GM23338 (cell line): ENCODE measurements around the gene ARHGEF9. TPM values are rescaled to one million over a fixed set of nuclear protein-coding genes. Genes with fewer than 3 reads are reported as not detected.

ENCODE experiments used
- ATAC-seq: fragments of 200-7000 bp; cut with Tn5 transposase; 3 replicates; pipeline ENCODE4 v1.9.1; 2020
- DNase-seq: peaks from one replicate; pipeline ENCODE4 v3.0.0-alpha.2; 2015; ENCODE audit warnings: low spot score
- H2AFZ ChIP-seq: fragments of 200-600 bp; sonication (generic); 2 replicates; pipeline ENCODE4 v1.8.0; 2016; ENCODE audit warnings: antibody characterized with exemption, mild to moderate bottlenecking, moderate library complexity
- H3F3A ChIP-seq: fragments of 200-600 bp; sonication (generic); replicated peaks from 2 replicates; pipeline ENCODE4 v1.8.0; 2017; ENCODE audit warnings: antibody characterized with exemption, mixed run types, low read depth
- H3K27ac ChIP-seq: fragments of 200-600 bp; sonication (generic); 2 replicates; pipeline ENCODE4 v1.6.1; 2016; ENCODE audit warnings: low read depth
- H3K27me3 ChIP-seq: fragments of 200-600 bp; sonication (generic); 2 replicates; pipeline ENCODE4 v1.8.0; 2016; ENCODE audit warnings: mild to moderate bottlenecking, mixed run types, moderate library complexity; ENCODE audit not compliant: insufficient read depth
- H3K36me3 ChIP-seq: fragments of 200-600 bp; sonication (generic); 2 replicates; pipeline ENCODE4 v1.8.0; 2016; ENCODE audit warnings: mild to moderate bottlenecking; ENCODE audit not compliant: insufficient read depth
- H3K4me1 ChIP-seq: fragments of 200-600 bp; sonication (generic); 2 replicates; pipeline ENCODE4 v1.8.0; 2016; ENCODE audit warnings: mild to moderate bottlenecking, moderate library complexity; ENCODE audit not compliant: insufficient read depth
- H3K4me2 ChIP-seq: fragments of 200-600 bp; sonication (generic); 2 replicates; pipeline ENCODE4 v1.7.1; 2017; ENCODE audit warnings: mixed run types
- H3K4me3 ChIP-seq: fragments of 200-600 bp; sonication (generic); 2 replicates; pipeline ENCODE4 v1.6.1; 2016; ENCODE audit warnings: mixed run types
- H3K79me2 ChIP-seq: fragments of 200-600 bp; sonication (generic); replicated peaks from 2 replicates; pipeline ENCODE4 v1.8.0; 2017; ENCODE audit warnings: mild to moderate bottlenecking; ENCODE audit not compliant: insufficient read depth
- H3K9me2 ChIP-seq: fragments of 200-600 bp; sonication (generic); 2 replicates; pipeline ENCODE4 v1.8.0; 2017; ENCODE audit not compliant: insufficient read depth
- H4K20me1 ChIP-seq: fragments of 200-600 bp; sonication (generic); replicated peaks from 2 replicates; pipeline ENCODE4 v1.8.0; 2017; ENCODE audit warnings: mild to moderate bottlenecking; ENCODE audit not compliant: insufficient read depth
- H3K27ac Mint-ChIP-seq: 2 replicates; pipeline ENCODE4 v1.8.0; 2020; ENCODE audit warnings: inconsistent platforms, mild to moderate bottlenecking, moderate library complexity, mixed read lengths
- H3K27me3 Mint-ChIP-seq: 3 replicates; pipeline ENCODE4 v1.8.0; 2022; ENCODE audit warnings: low read depth, mild to moderate bottlenecking, moderate library complexity, mixed read lengths, inconsistent platforms; ENCODE audit not compliant: insufficient read depth, poor library complexity
- H3K36me3 Mint-ChIP-seq: 3 replicates; pipeline ENCODE4 v1.8.0; 2021; ENCODE audit warnings: low read depth, mild to moderate bottlenecking, inconsistent platforms, moderate library complexity, mixed read lengths
- H3K4me1 Mint-ChIP-seq: 3 replicates; pipeline ENCODE4 v1.8.0; 2020; ENCODE audit warnings: mild to moderate bottlenecking, inconsistent platforms, mixed read lengths
- H3K4me3 Mint-ChIP-seq: 3 replicates; pipeline ENCODE4 v1.8.0; 2021; ENCODE audit warnings: moderate library complexity, mild to moderate bottlenecking, inconsistent platforms, mixed read lengths
- H3K9me3 Mint-ChIP-seq: 3 replicates; pipeline ENCODE4 v1.8.0; 2020; ENCODE audit warnings: moderate library complexity, mild to moderate bottlenecking, inconsistent platforms, mixed read lengths
- CREB1 ChIP-seq: fragments of 250-450 bp; sonication (Bioruptor Pico); IDR thresholded peaks from 2 replicates; pipeline ENCODE4 v1.5.0; 2020; ENCODE audit warnings: low read depth, mild to moderate bottlenecking, moderate library complexity
- EZH2 ChIP-seq: fragments of 200-600 bp; sonication (generic); IDR thresholded peaks from one replicate; pipeline ENCODE4 v1.8.0; 2017; ENCODE audit warnings: antibody characterized with exemption, mild to moderate bottlenecking, low read depth; ENCODE audit not compliant: unreplicated experiment
- EZH2phosphoT487 ChIP-seq: fragments of 200-600 bp; sonication (generic); IDR thresholded peaks from one replicate; pipeline ENCODE4 v1.8.1; 2018; ENCODE audit warnings: antibody characterized with exemption; ENCODE audit not compliant: unreplicated experiment
- JUNB ChIP-seq: IDR thresholded peaks from one replicate; pipeline ENCODE4 v1.6.1; 2016; ENCODE audit warnings: antibody characterized with exemption; ENCODE audit not compliant: unreplicated experiment
- NANOG ChIP-seq: IDR thresholded peaks from 2 replicates; pipeline ENCODE4 v1.6.1; 2016; ENCODE audit warnings: antibody characterized with exemption, borderline replicate concordance
- POLR2AphosphoS5 ChIP-seq: IDR thresholded peaks from 2 replicates; pipeline ENCODE4 v1.6.1; 2016; ENCODE audit warnings: antibody characterized with exemption, low read depth
- REST ChIP-seq: IDR thresholded peaks from one replicate; pipeline ENCODE4 v1.6.1; 2018; ENCODE audit warnings: antibody characterized with exemption; ENCODE audit not compliant: unreplicated experiment
- ZNF114 ChIP-seq: fragments of 250-450 bp; sonication (Bioruptor Pico); IDR thresholded peaks from 2 replicates; pipeline ENCODE4 v1.5.0; 2020; ENCODE audit warnings: mild to moderate bottlenecking, moderate library complexity
- ZNF331 ChIP-seq: fragments of 250-450 bp; sonication (Bioruptor Pico); IDR thresholded peaks from 2 replicates; pipeline ENCODE4 v1.5.0; 2020; ENCODE audit warnings: low read depth, mild to moderate bottlenecking, moderate library complexity
- polyA plus RNA-seq: library from polyadenylated mRNA; unstranded; fragments of >200 nt; fragmentation: Nextera tagmentation; extraction: Ambion mirVana; gene quantifications from 2 replicates; pipeline ENCODE4 v1.2.1, GENCODE V29; 2016
- total RNA-seq: library from RNA; depleted of rRNA; stranded (reverse); fragments of >200 nt; shearing (Covaris generic); gene quantifications from 2 replicates; pipeline ENCODE4 v1.2.3, GENCODE V29; 2014
- TF ChIP-seq, protein P1 (sequence below): IDR thresholded peaks from 2 replicates; pipeline ENCODE4 v1.6.1; 2016; ENCODE audit warnings: antibody characterized with exemption
- TF ChIP-seq, protein P2 (sequence below), 2 experiments: fragments of 200-600 bp in 1 of 2; sonication (generic) in 1 of 2; conservative IDR thresholded peaks; 2 replicates each; pipeline versions ENCODE4 v1.5.1 to v1.6.1; 2016 to 2017; ENCODE audit warnings: antibody characterized with exemption in 2 of 2, low read depth in 2 of 2, mild to moderate bottlenecking in 2 of 2, moderate library complexity in 1 of 2

The ARHGEF9 gene
- total and polyA plus RNA-seq, 2 experiments from 2014 or later, result 23.1 to 35.9 TPM

DNA sequence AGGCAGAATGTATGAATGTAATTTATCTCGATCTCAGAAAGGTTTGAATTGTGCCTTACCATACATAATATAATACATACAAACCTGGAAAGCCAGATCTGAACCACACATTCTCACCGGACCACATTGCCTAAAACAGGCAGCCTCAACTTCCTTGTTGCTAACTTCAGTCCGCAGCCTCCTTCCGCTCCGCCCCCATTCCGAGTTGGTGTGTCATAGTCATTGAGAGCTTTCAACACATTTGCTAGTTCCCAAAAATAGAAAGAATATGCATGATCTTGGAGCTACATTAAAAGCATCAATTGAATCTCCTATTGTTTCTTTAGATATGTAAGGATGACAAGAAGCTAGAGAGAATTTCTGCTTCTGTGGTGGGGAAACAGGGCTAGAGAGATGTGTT is 127.2 kb downstream of the ARHGEF9 start (continued):
- TF ChIP-seq, protein P1, sequence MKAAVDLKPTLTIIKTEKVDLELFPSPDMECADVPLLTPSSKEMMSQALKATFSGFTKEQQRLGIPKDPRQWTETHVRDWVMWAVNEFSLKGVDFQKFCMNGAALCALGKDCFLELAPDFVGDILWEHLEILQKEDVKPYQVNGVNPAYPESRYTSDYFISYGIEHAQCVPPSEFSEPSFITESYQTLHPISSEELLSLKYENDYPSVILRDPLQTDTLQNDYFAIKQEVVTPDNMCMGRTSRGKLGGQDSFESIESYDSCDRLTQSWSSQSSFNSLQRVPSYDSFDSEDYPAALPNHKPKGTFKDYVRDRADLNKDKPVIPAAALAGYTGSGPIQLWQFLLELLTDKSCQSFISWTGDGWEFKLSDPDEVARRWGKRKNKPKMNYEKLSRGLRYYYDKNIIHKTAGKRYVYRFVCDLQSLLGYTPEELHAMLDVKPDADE, result no peak
- TF ChIP-seq ZNF114 (no peak), EZH2 (no peak), EZH2phosphoT487 (no peak), ZNF331 (CRISPR knock-in tag) (no peak), CREB1 (CRISPR knock-in tag) (no peak)
- TF ChIP-seq, protein P2, sequence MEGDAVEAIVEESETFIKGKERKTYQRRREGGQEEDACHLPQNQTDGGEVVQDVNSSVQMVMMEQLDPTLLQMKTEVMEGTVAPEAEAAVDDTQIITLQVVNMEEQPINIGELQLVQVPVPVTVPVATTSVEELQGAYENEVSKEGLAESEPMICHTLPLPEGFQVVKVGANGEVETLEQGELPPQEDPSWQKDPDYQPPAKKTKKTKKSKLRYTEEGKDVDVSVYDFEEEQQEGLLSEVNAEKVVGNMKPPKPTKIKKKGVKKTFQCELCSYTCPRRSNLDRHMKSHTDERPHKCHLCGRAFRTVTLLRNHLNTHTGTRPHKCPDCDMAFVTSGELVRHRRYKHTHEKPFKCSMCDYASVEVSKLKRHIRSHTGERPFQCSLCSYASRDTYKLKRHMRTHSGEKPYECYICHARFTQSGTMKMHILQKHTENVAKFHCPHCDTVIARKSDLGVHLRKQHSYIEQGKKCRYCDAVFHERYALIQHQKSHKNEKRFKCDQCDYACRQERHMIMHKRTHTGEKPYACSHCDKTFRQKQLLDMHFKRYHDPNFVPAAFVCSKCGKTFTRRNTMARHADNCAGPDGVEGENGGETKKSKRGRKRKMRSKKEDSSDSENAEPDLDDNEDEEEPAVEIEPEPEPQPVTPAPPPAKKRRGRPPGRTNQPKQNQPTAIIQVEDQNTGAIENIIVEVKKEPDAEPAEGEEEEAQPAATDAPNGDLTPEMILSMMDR (conservative IDR thresholded peaks at IDR 0.05; ENCODE audit: low read depth in 2 of 2), result no peak

DNA sequence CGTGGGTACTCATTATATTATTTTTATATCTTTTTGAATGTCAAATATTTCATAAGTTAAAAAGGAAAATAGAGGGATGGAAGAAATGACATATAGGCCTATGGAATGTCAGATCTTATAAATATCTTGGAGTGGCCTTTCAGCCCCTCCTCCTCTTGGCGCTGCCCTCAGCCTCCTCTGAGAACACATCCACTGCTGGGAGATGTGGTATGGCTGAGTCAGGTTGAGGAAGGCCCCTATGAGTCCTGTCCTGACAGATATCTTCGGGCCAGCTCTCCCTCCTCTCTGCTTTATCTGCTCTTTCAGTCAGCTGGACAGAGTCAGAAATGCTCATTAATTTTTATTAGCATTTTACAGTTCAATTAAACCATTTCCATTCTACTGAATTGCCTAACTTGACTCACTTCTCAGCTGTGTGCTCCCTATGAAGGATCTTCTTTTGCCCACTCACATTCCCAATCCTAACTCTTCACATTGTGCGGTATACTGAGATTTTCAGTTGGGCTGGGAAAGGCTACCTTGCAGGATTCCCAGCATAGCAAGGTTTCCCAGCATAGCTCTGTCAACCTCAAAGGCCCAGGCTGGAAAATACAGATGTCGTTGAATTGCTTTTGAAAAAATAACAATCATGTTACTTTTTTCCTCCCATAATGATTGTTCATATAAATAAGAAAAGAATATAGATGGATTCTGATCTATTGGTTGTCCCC is 128.0 kb downstream of the ARHGEF9 start:
- Histone ChIP-seq H3K4me3 (no peak overlapping the region), H3K27ac (no peak overlapping the region), H2AFZ (no peak overlapping the region), H3K36me3 (no peaks in the 10 kb centered on the region), H3K9me2 (no peaks in the 10 kb centered on the region), H3K4me1 (no peaks in the 10 kb centered on the region), H4K20me1 (no peaks in the 10 kb centered on the region), H3K27me3 (no peaks in the 10 kb centered on the region), H3K79me2 (no peaks in the 10 kb centered on the region), H3K4me2 (no peak overlapping the region), H3F3A (no peaks in the 10 kb centered on the region)
- H3K36me3 Mint-ChIP-seq, result peaks cover 22% of the 10 kb centered on the region
- no peaks in the 10 kb centered on the region for H3K9me3 Mint-ChIP-seq
- no peak overlapping the region for H3K27ac Mint-ChIP-seq
- no peak for ATAC-seq
- no peak for DNase-seq
- H3K4me1 Mint-ChIP-seq, result no peaks in the 10 kb centered on the region
- H3K4me3 Mint-ChIP-seq, result no peak overlapping the region
- H3K27me3 Mint-ChIP-seq, result no peaks in the 10 kb centered on the region
- TF ChIP-seq REST (no peak), NANOG (no peak), JUNB (no peak), ZNF114 (no peak), POLR2AphosphoS5 (no peak)
- TF ChIP-seq, protein P2 (conservative IDR thresholded peaks at IDR 0.05; ENCODE audit: low read depth in 2 of 2), result no peak
